Omental fat pad (tissue), 4 donors: ENCODE measurements around the gene PTPRM. TPM values are rescaled to one million over a fixed set of nuclear protein-coding genes. Genes with fewer than 3 reads are reported as not detected.
A peak's percentile ranks its signal among the peaks of the same experiment; 100 is the strongest.

Experiments used
- ATAC-seq: fragments of 150-250 bp; one replicate; pipeline ENCODE4 v1.9.1; 2016; ENCODE audit warnings: mild to moderate bottlenecking, moderate library complexity; ENCODE audit not compliant: low FRiP score
- DNase-seq: peaks from one replicate; pipeline ENCODE4 v3.0.0-alpha.2; 2019; ENCODE audit warnings: low spot score
- CTCF ChIP-seq, 3 donors: fragments of 450-650 bp; IDR thresholded peaks; one replicate each; pipeline ENCODE4 v1.5.1; 2016 to 2017; ENCODE audit warnings: antibody characterized with exemption in 3 of 3, mild to moderate bottlenecking in 3 of 3, moderate library complexity in 2 of 3
- total RNA-seq, 4 donors: library from RNA; depleted of rRNA; stranded (reverse); fragments of >200 nt; gene quantifications; one replicate each; pipeline ENCODE4 v1.1.0, GENCODE V29; 2016

PTPRM gene
- 100 to 1,000 TPM in 3 of 4 donors, 10 to 100 TPM in 1; 64.8 to 238 (median 144) TPM for total RNA-seq

- peak; percentile 96 for ATAC-seq
- DNase-seq, result peak; percentile 33
- no peak for TF ChIP-seq CTCF (IDR thresholded peaks at IDR 0.05)
Measured at GRCh38 chr18:7566567-7567473, at the start of gene PTPRM. TSS of gene PTPRM (plus strand) at chr18:7567316. CDS start at chr18:7567819, 503 bp downstream.

- no peak for ATAC-seq
- no peak for DNase-seq
- TF ChIP-seq CTCF (IDR thresholded peaks at IDR 0.05), result no peak
Measured at GRCh38 chr18:7517852-7518251, 49.3 kb upstream of the PTPRM start.

GRCh38 chr18:7520200-7520785 lies 46.8 kb upstream of the PTPRM start:
- DNase-seq, result no peak
- no peak for ATAC-seq
- TF ChIP-seq CTCF (IDR thresholded peaks at IDR 0.05), result no peak

GRCh38 chr18:7521226-7521856 lies 45.8 kb upstream of the PTPRM start:
- ATAC-seq (no peak), DNase-seq (no peak)
- no peak for TF ChIP-seq CTCF (IDR thresholded peaks at IDR 0.05)

- DNase-seq (no peak), ATAC-seq (no peak)
- TF ChIP-seq CTCF (IDR thresholded peaks at IDR 0.05), result no peak
Measured at GRCh38 chr18:7523772-7524171, 43.3 kb upstream of the PTPRM start.

- ATAC-seq (peak; percentile 90), DNase-seq (no peak)
- no peak for TF ChIP-seq CTCF (IDR thresholded peaks at IDR 0.05)
Measured at GRCh38 chr18:7524786-7525185, 42.3 kb upstream of the PTPRM start.
